GM12878 (cell line): ENCODE measurements around the gene WNK2. TPM values are rescaled to one million over a fixed set of nuclear protein-coding genes. Genes with fewer than 3 reads are reported as not detected.

ENCODE experiments used
- ATAC-seq: fragments of 200-7000 bp; cut with Tn5 transposase; 3 replicates; pipeline ENCODE4 v1.9.1; 2020; ENCODE audit warnings: mild to moderate bottlenecking, moderate library complexity
- BruUV-seq: library from RNA; stranded (reverse); fragments of 400-500 nt; replicated peaks from 2 replicates; lab custom pipeline; 2021; lab: Mats Ljungman, UMichigan
- CTCF ChIA-PET: fragments of 300-600 bp; sonication (Branson Sonifier 250); formaldehyde crosslinking; extraction: SDS; loops from one replicate; lab custom pipeline; 2021; ENCODE audit warnings: inconsistent platforms; lab: Yijun Ruan, JAX
- POLR2A ChIA-PET: fragments of 350-600 bp; formaldehyde crosslinking; extraction: SDS; loops from one replicate; lab custom pipeline; 2021; ENCODE audit warnings: inconsistent platforms; lab: Charles Lee
- RAD21 ChIA-PET: fragments of 300-600 bp; sonication (Branson Sonifier 250); formaldehyde crosslinking; loops from one replicate; lab custom pipeline; 2023; ENCODE audit warnings: antibody characterized with exemption; ENCODE audit not compliant: unreplicated experiment; lab: Charles Lee
- SMC1A ChIA-PET: fragments of 300-600 bp; sonication (Branson Sonifier 250); formaldehyde crosslinking; loops from one replicate; lab custom pipeline; 2023; ENCODE audit not compliant: unreplicated experiment, uncharacterized antibody; lab: Charles Lee
- DNase-seq: peaks from one replicate; pipeline ENCODE4 v3.0.0-alpha.2; 2011; ENCODE audit warnings: low read depth, low spot score
- FAIRE-seq: peaks from 3 replicates; lab custom pipeline; 2011; peaks lifted over from hg19 to GRCh38; lab: Jason Lieb, UNC
- H2AFZ ChIP-seq: 2 replicates; pipeline ENCODE4 v1.6.0; 2011; ENCODE audit warnings: low read depth, low read length, control low read depth; ENCODE audit not compliant: control insufficient read depth
- H3K27ac ChIP-seq: 2 replicates; pipeline ENCODE4 v1.5.1; 2011; ENCODE audit warnings: control low read depth; ENCODE audit not compliant: control insufficient read depth, insufficient read depth
- H3K27me3 ChIP-seq, 2 experiments: replicated peaks in 1 of 2; 2 replicates each; pipeline versions ENCODE4 v1.6.0 to v1.6.1; 2011; ENCODE audit warnings: low read length in 1 of 2; ENCODE audit not compliant: control insufficient read depth in 2 of 2, insufficient read depth in 2 of 2
- H3K36me3 ChIP-seq, 2 experiments: 2 replicates each; pipeline ENCODE4 v1.5.1; 2011; ENCODE audit warnings: low read length in 1 of 2; ENCODE audit not compliant: control insufficient read depth in 2 of 2, insufficient read depth in 2 of 2
- H3K4me1 ChIP-seq: 2 replicates; pipeline ENCODE4 v1.6.1; 2011; ENCODE audit warnings: mild to moderate bottlenecking, low read length, moderate library complexity, mixed read lengths; ENCODE audit not compliant: control insufficient read depth, insufficient read depth
- H3K4me2 ChIP-seq: 2 replicates; pipeline ENCODE4 v1.6.0; 2011; ENCODE audit warnings: control low read depth; ENCODE audit not compliant: control insufficient read depth, insufficient read depth
- H3K4me3 ChIP-seq: fragments of 200-600 bp; sonication (generic); 2 replicates; pipeline ENCODE4 v1.5.1; 2016
- H3K79me2 ChIP-seq: 2 replicates; pipeline ENCODE4 v1.6.0; 2011; ENCODE audit warnings: low read length; ENCODE audit not compliant: control insufficient read depth, insufficient read depth
- H3K9ac ChIP-seq: 2 replicates; pipeline ENCODE4 v1.8.0; 2011; ENCODE audit warnings: low read length, control low read depth, mixed read lengths; ENCODE audit not compliant: control insufficient read depth, insufficient read depth
- H3K9me3 ChIP-seq: replicated peaks from 3 replicates; pipeline ENCODE4 v1.5.1; 2011; ENCODE audit warnings: mild to moderate bottlenecking, low read length; ENCODE audit not compliant: control insufficient read depth, insufficient read depth
- H4K20me1 ChIP-seq: 2 replicates; pipeline ENCODE4 v1.6.0; 2011; ENCODE audit not compliant: control insufficient read depth, insufficient read depth
- BRCA1 ChIP-seq: IDR thresholded peaks from 2 replicates; pipeline ENCODE4 v1.6.1; 2011; ENCODE audit warnings: low read depth, low read length, improper control_type of control experiment
- E2F8 ChIP-seq: fragments of 450-650 bp; IDR thresholded peaks from 2 replicates; pipeline ENCODE4 v1.6.1; 2018; ENCODE audit warnings: mild to moderate bottlenecking, low read depth, moderate library complexity; ENCODE audit not compliant: partially characterized antibody
- EZH2 ChIP-seq: IDR thresholded peaks from 2 replicates; pipeline ENCODE4 v1.6.1; 2012; ENCODE audit warnings: low read depth, mild to moderate bottlenecking, control low read depth, inconsistent platforms, low read length, borderline replicate concordance; ENCODE audit not compliant: control insufficient read depth
- HSF1 ChIP-seq: fragments of 150-350 bp; IDR thresholded peaks from 2 replicates; pipeline ENCODE4 v1.6.1; 2014; ENCODE audit warnings: mild to moderate bottlenecking, low read depth, low read length
- MAX ChIP-seq: IDR thresholded peaks from 2 replicates; pipeline ENCODE4 v1.6.1; 2012; ENCODE audit warnings: low read depth, low read length, improper control_type of control experiment
- SREBF1 ChIP-seq: IDR thresholded peaks from 2 replicates; pipeline ENCODE4 v1.6.1; 2012; ENCODE audit warnings: mild to moderate bottlenecking, low read length
- TCF12 ChIP-seq: IDR thresholded peaks from 2 replicates; pipeline ENCODE4 v1.6.1; 2011; ENCODE audit warnings: low read depth, mild to moderate bottlenecking, low read length
- USF2 ChIP-seq: IDR thresholded peaks from 2 replicates; pipeline ENCODE4 v1.6.1; 2011; ENCODE audit warnings: low read depth, low read length, improper control_type of control experiment, borderline replicate concordance
- WGBS: methylation state at CpG from one replicate; pipeline ENCODE4 v1.1.6; 2016; ENCODE audit warnings: low lambda C conversion rate; ENCODE audit not compliant: insufficient replicate concordance, insufficient coverage; ENCODE audit errors: missing lambda C conversion rate; 5-methylcytosine and 5-hydroxymethylcytosine counted together
- in situ Hi-C: fragments of 300-500 bp; cut with MboI; formaldehyde crosslinking; loops from 9 replicates; pipeline ENCODE4 v1.14.3; 2018; ENCODE audit warnings: mixed read lengths
- intact Hi-C: fragments of 100-400 bp; cut with micrococcal nuclease; formaldehyde crosslinking; loops from one replicate; pipeline ENCODE4 v1.14.2; 2022; ENCODE audit not compliant: unreplicated experiment
- polyA plus RNA-seq, 11 experiments: library from polyadenylated mRNA; depleted of rRNA in 4 of 11; unstranded in 6 of 11; stranded (reverse) in 5 of 11; fragments of >200 nt; fragmentation: Nextera tagmentation in 4 of 11; fragmentation: Illumina TruSeq in 1 of 11; extraction: Ambion mirVana in 4 of 11; extraction: Trizol in 1 of 11; gene quantifications; 1 replicate in 1 of 11; 2 replicates in 10 of 11; pipeline versions ENCODE4 v1.2.1 to v1.2.3, GENCODE V29; 2011 to 2016; ENCODE audit warnings: inconsistent platforms in 2 of 11, missing spikeins in 2 of 11, low read depth in 1 of 11
- total RNA-seq, 4 experiments: library from RNA; depleted of rRNA in 3 of 4; stranded (reverse); fragments of >200 nt in 3 of 4; fragmentation: Illumina TruSeq in 1 of 4; extraction: Trizol in 1 of 4; gene quantifications; 2 replicates each; pipeline versions ENCODE4 v1.2.1 to v1.2.3, GENCODE V29; 2013 to 2021

The WNK2 gene
- total and polyA plus RNA-seq, 10 of the 15 experiments (the other 5 are each of a cell fraction or from before 2014, with no cell fraction given): 0.15 TPM; not detected in 9

- TF ChIP-seq E2F8 (no peak), SREBF1 (no peak), USF2 (no peak), BRCA1 (no peak), EZH2 (no peak), TCF12 (no peak)
- TF ChIP-seq, all 136 proteins: peak for 0
Measured at GRCh38 chr9:93252781-93253530, 69.0 kb downstream of the WNK2 start (continued).

- Histone ChIP-seq H3K4me1 (no peaks in the 10 kb centered on the region), H3K27ac (no peak overlapping the region), H3K4me2 (no peak overlapping the region), H4K20me1 (no peaks in the 10 kb centered on the region), H3K79me2 (no peaks in the 10 kb centered on the region), H3K27me3 (no peaks in the 10 kb centered on the region), H3K9ac (no peak overlapping the region), H3K9me3 (no peaks in the 10 kb centered on the region), H3K4me3 (no peak overlapping the region), H2AFZ (no peak overlapping the region), H3K36me3 (no peaks in the 10 kb centered on the region)
- in situ Hi-C loops: no loop called here
- DNase-seq: no peak
- no peak for ATAC-seq
- 42% methylated on average over 10 of the region's 10 CpGs for WGBS
- ChIA-PET SMC1A (no interaction called here), RAD21 (no interaction called here), POLR2A (no interaction called here), CTCF (no interaction called here)
- FAIRE-seq: no peak
- no TSS peak for BruUV-seq
- TF ChIP-seq HSF1 (no peak), MAX (no peak)
- intact Hi-C loops: no loop called here
Measured at GRCh38 chr9:93253633-93254032, 69.7 kb downstream of the WNK2 start.
